HEK293 (cell line): ENCODE data around the gene PRF1.

ENCODE experiments used
- ATF2 ChIP-seq: fragments of 450-650 bp; formaldehyde crosslinking; IDR thresholded peaks from 2 replicates; pipeline ENCODE4 v1.5.1; 2016; ENCODE audit warnings: missing biosample characterization, missing genetic modification characterization, low read depth
- CTCF ChIP-seq: fragments of 450-650 bp; formaldehyde crosslinking; IDR thresholded peaks from 2 replicates; pipeline ENCODE4 v1.5.1; 2016; ENCODE audit warnings: missing biosample characterization, missing genetic modification characterization
- HOXA7 ChIP-seq: sonication (generic); formaldehyde crosslinking; IDR thresholded peaks from 2 replicates; pipeline ENCODE4 v1.8.1; 2022; ENCODE audit warnings: missing genetic modification reagents, borderline replicate concordance
- KLF16 ChIP-seq: fragments of 450-650 bp; formaldehyde crosslinking; IDR thresholded peaks from 2 replicates; pipeline ENCODE4 v1.5.1; 2017; ENCODE audit warnings: missing biosample characterization, missing genetic modification characterization
- ZNF274 ChIP-seq, 2 experiments: fragments of 200-500 bp in 1 of 2; fragments of 450-650 bp in 1 of 2; sonication (Bioruptor generic) in 1 of 2; formaldehyde crosslinking in 1 of 2; IDR thresholded peaks; 2 replicates each; pipeline versions ENCODE4 v1.5.1 to v1.6.1; 2014 to 2016; ENCODE audit warnings: borderline replicate concordance in 1 of 2, inconsistent platforms in 1 of 2, low read length in 1 of 2, missing biosample characterization in 1 of 2, missing genetic modification characterization in 1 of 2
- ZNF704 ChIP-seq: fragments of 450-650 bp; formaldehyde crosslinking; IDR thresholded peaks from 2 replicates; pipeline ENCODE4 v1.5.1; 2016; ENCODE audit warnings: missing biosample characterization, missing genetic modification characterization

GRCh38 chr10:70571636-70572439 is 30.7 kb downstream of the PRF1 start:
- TF ChIP-seq ZNF704 (tag by site-specific recombination) (no peak), CTCF (tag by site-specific recombination) (no peak), HOXA7 (CRISPR knock-in tag) (no peak), KLF16 (tag by site-specific recombination) (no peak), ATF2 (tag by site-specific recombination) (no peak), ZNF274 (IDR thresholded peaks at IDR 0.05; ENCODE audit: low read length) (no peak), ZNF274 (tag by site-specific recombination; IDR thresholded peaks at IDR 0.05; ENCODE audit: borderline replicate concordance) (no peak)
